Activated naive CD8-positive, alpha-beta T cell treated with anti-CD3 and anti-CD28 coated beads, Interleukin-2, amount 50 U/mL, for 24 hours (primary cell): ENCODE measurements around the gene SH2D3C.

Source experiments
- ATAC-seq: fragments of 150-1000 bp; cut with Tn5 transposase; one replicate; pipeline ENCODE4 v1.10.0; 2021
- DNase-seq: peaks from one replicate; pipeline ENCODE4 v3.0.0; 2021
- H3K27ac Mint-ChIP-seq: one replicate; pipeline ENCODE4 v1.8.0; 2021; ENCODE audit warnings: mild to moderate bottlenecking, mixed read lengths
- H3K27me3 Mint-ChIP-seq: one replicate; pipeline ENCODE4 v1.8.0; 2021; ENCODE audit warnings: mixed read lengths
- H3K36me3 Mint-ChIP-seq: one replicate; pipeline ENCODE4 v1.8.0; 2021; ENCODE audit warnings: low read depth, mixed read lengths
- H3K4me1 Mint-ChIP-seq: one replicate; pipeline ENCODE4 v1.8.0; 2021; ENCODE audit warnings: mixed read lengths
- H3K4me3 Mint-ChIP-seq: one replicate; pipeline ENCODE4 v1.8.0; 2021; ENCODE audit warnings: mild to moderate bottlenecking, moderate library complexity, mixed read lengths
- H3K9me3 Mint-ChIP-seq: one replicate; pipeline ENCODE4 v1.8.0; 2021; ENCODE audit warnings: mixed read lengths

Gene SH2D3C

GRCh38 chr9:127754099-127755060 is 24.1 kb downstream of the SH2D3C start:
- DNase-seq: no peak
- Mint-ChIP-seq H3K4me1 (peaks cover 2% of the 10 kb centered on the region), H3K9me3 (no peaks in the 10 kb centered on the region), H3K4me3 (no peak overlapping the region), H3K36me3 (peaks cover 4% of the 10 kb centered on the region), H3K27me3 (no peaks in the 10 kb centered on the region), H3K27ac (no peak overlapping the region)
- no peak for ATAC-seq

GRCh38 chr9:127753622-127754021 is 24.8 kb downstream of the SH2D3C start:
- no peaks in the 10 kb centered on the region for H3K9me3 Mint-ChIP-seq
- H3K4me3 Mint-ChIP-seq: no peak overlapping the region
- DNase-seq (no peak), ATAC-seq (no peak)
- H3K4me1 Mint-ChIP-seq: no peaks in the 10 kb centered on the region
- no peaks in the 10 kb centered on the region for H3K27me3 Mint-ChIP-seq
- H3K36me3 Mint-ChIP-seq: peaks cover 7% of the 10 kb centered on the region
- H3K27ac Mint-ChIP-seq: no peak overlapping the region

GRCh38 chr9:127753148-127753547 is 25.3 kb downstream of the SH2D3C start:
- Mint-ChIP-seq H3K27ac (no peak overlapping the region), H3K4me3 (no peak overlapping the region), H3K27me3 (no peaks in the 10 kb centered on the region), H3K4me1 (peaks cover under 1% of the 10 kb centered on the region), H3K36me3 (peaks cover 9% of the 10 kb centered on the region), H3K9me3 (no peaks in the 10 kb centered on the region)
- no peak for DNase-seq
- ATAC-seq: no peak

- Mint-ChIP-seq H3K27ac (no peak overlapping the region), H3K4me3 (no peak overlapping the region), H3K4me1 (peaks cover 14% of the 10 kb centered on the region), H3K9me3 (no peaks in the 10 kb centered on the region), H3K27me3 (no peaks in the 10 kb centered on the region), H3K36me3 (peaks cover 18% of the 10 kb centered on the region)
- DNase-seq (no peak), ATAC-seq (no peak)
Observed at GRCh38 chr9:127751269-127752054, 27.0 kb downstream of the SH2D3C start.

- Mint-ChIP-seq H3K27me3 (no peaks in the 10 kb centered on the region), H3K4me1 (peaks cover 16% of the 10 kb centered on the region), H3K27ac (no peak overlapping the region)
Observed at GRCh38 chr9:127749090-127749787, 29.2 kb downstream of the SH2D3C start.

GRCh38 chr9:127746959-127747569 is 31.4 kb downstream of the SH2D3C start:
- H3K27me3 Mint-ChIP-seq: no peaks in the 10 kb centered on the region
- ATAC-seq: peak; percentile 71
- H3K36me3 Mint-ChIP-seq: peaks cover 21% of the 10 kb centered on the region
- no peak for DNase-seq
- H3K9me3 Mint-ChIP-seq: no peaks in the 10 kb centered on the region
- no peak overlapping the region for H3K4me3 Mint-ChIP-seq
- H3K4me1 Mint-ChIP-seq: peaks cover 16% of the 10 kb centered on the region
- no peak overlapping the region for H3K27ac Mint-ChIP-seq

More at GRCh38 chr9:127749090-127749787, 29.2 kb downstream of the SH2D3C start:
- Mint-ChIP-seq H3K9me3 (no peaks in the 10 kb centered on the region), H3K4me3 (no peak overlapping the region), H3K36me3 (peaks cover 18% of the 10 kb centered on the region)
- ATAC-seq (no peak), DNase-seq (no peak)

- Mint-ChIP-seq H3K27me3 (no peaks in the 10 kb centered on the region), H3K4me3 (no peak overlapping the region), H3K4me1 (peaks cover 16% of the 10 kb centered on the region), H3K9me3 (no peaks in the 10 kb centered on the region), H3K27ac (no peak overlapping the region), H3K36me3 (peaks cover 18% of the 10 kb centered on the region)
- no peak for ATAC-seq
- DNase-seq: no peak
Observed at GRCh38 chr9:127744398-127745110, 33.9 kb downstream of the SH2D3C start.

- Mint-ChIP-seq H3K27ac (no peak overlapping the region), H3K36me3 (peaks cover 14% of the 10 kb centered on the region)
Observed at GRCh38 chr9:127742435-127743088, 35.9 kb downstream of the SH2D3C start.

GRCh38 chr9:127741831-127742434 is 36.5 kb downstream of the SH2D3C start:
- ATAC-seq (no peak), DNase-seq (no peak)
- no peaks in the 10 kb centered on the region for H3K27me3 Mint-ChIP-seq
- H3K27ac Mint-ChIP-seq: no peak overlapping the region
- no peaks in the 10 kb centered on the region for H3K9me3 Mint-ChIP-seq
- peaks cover 11% of the 10 kb centered on the region for H3K36me3 Mint-ChIP-seq
- H3K4me1 Mint-ChIP-seq: peaks cover 6% of the 10 kb centered on the region
- no peak overlapping the region for H3K4me3 Mint-ChIP-seq

More at GRCh38 chr9:127742435-127743088, 35.9 kb downstream of the SH2D3C start:
- DNase-seq (no peak), ATAC-seq (peak; percentile 31)
- H3K4me1 Mint-ChIP-seq: peaks cover 12% of the 10 kb centered on the region
- no peaks in the 10 kb centered on the region for H3K27me3 Mint-ChIP-seq
- H3K9me3 Mint-ChIP-seq: no peaks in the 10 kb centered on the region
- H3K4me3 Mint-ChIP-seq: no peak overlapping the region

GRCh38 chr9:127739614-127740330 is 38.7 kb downstream of the SH2D3C start:
- ATAC-seq (no peak), DNase-seq (no peak)
- no peaks in the 10 kb centered on the region for H3K27me3 Mint-ChIP-seq
- H3K27ac Mint-ChIP-seq: no peak overlapping the region
- H3K9me3 Mint-ChIP-seq: no peaks in the 10 kb centered on the region
- peaks cover 6% of the 10 kb centered on the region for H3K4me1 Mint-ChIP-seq
- peaks cover 11% of the 10 kb centered on the region for H3K36me3 Mint-ChIP-seq
- H3K4me3 Mint-ChIP-seq: no peak overlapping the region

GRCh38 chr9:127738666-127739065 is 39.8 kb downstream of the SH2D3C start:
- Mint-ChIP-seq H3K4me3 (no peak overlapping the region), H3K36me3 (peaks cover 11% of the 10 kb centered on the region), H3K9me3 (no peaks in the 10 kb centered on the region), H3K27ac (no peak overlapping the region), H3K4me1 (peaks cover 15% of the 10 kb centered on the region), H3K27me3 (no peaks in the 10 kb centered on the region)
- ATAC-seq: no peak
- DNase-seq: no peak

GRCh38 chr9:127735530-127736185 is 42.8 kb downstream of the SH2D3C start:
- Mint-ChIP-seq H3K27ac (peak overlapping the region; percentile 90), H3K27me3 (no peaks in the 10 kb centered on the region), H3K4me1 (peaks cover 18% of the 10 kb centered on the region), H3K4me3 (peak overlapping the region; percentile 82), H3K36me3 (peaks cover 8% of the 10 kb centered on the region), H3K9me3 (no peaks in the 10 kb centered on the region)
- no peak for ATAC-seq
- DNase-seq: no peak
